RWPE2 (cell line): Measurements from ENCODE around the gene CCNT2.

Source experiments
- ATAC-seq: fragments of 200-7000 bp; cut with Tn5 transposase; 3 replicates; pipeline ENCODE4 v1.9.1; 2021; ENCODE audit warnings: low read depth
- DNase-seq: peaks from one replicate; pipeline ENCODE4 v3.0.0-alpha.2; 2020; ENCODE audit warnings: low spot score
- H3K27ac ChIP-seq: fragments of 450-650 bp; 2 replicates; pipeline ENCODE4 v1.5.1; 2017; ENCODE audit warnings: mild to moderate bottlenecking; ENCODE audit not compliant: poor library complexity, severe bottlenecking
- H3K27me3 ChIP-seq: fragments of 250-450 bp; sonication (Bioruptor Pico); 2 replicates; pipeline ENCODE4 v1.5.1; 2021; ENCODE audit warnings: mild to moderate bottlenecking, moderate library complexity; ENCODE audit not compliant: insufficient read depth, poor library complexity, severe bottlenecking
- H3K36me3 ChIP-seq: fragments of 250-450 bp; sonication (Bioruptor Pico); 2 replicates; pipeline ENCODE4 v1.5.1; 2020; ENCODE audit warnings: low read depth, mild to moderate bottlenecking, moderate library complexity
- H3K4me1 ChIP-seq: fragments of 250-450 bp; sonication (Bioruptor Pico); 2 replicates; pipeline ENCODE4 v1.5.1; 2021; ENCODE audit warnings: mild to moderate bottlenecking, moderate library complexity; ENCODE audit not compliant: insufficient read depth, poor library complexity, severe bottlenecking
- H3K4me3 ChIP-seq: fragments of 250-450 bp; sonication (Bioruptor Pico); 2 replicates; pipeline ENCODE4 v1.5.1; 2021; ENCODE audit warnings: mild to moderate bottlenecking, moderate library complexity; ENCODE audit not compliant: severe bottlenecking
- H3K9me3 ChIP-seq: fragments of 250-450 bp; sonication (Bioruptor Pico); 2 replicates; pipeline ENCODE4 v1.5.1; 2021; ENCODE audit warnings: mild to moderate bottlenecking, moderate library complexity; ENCODE audit not compliant: severe bottlenecking
- TF ChIP-seq, protein P1 (sequence below): fragments of 450-650 bp; IDR thresholded peaks from one replicate; pipeline ENCODE4 v1.5.1; 2017; ENCODE audit warnings: mild to moderate bottlenecking, moderate library complexity; ENCODE audit not compliant: poor library complexity, severe bottlenecking

The CCNT2 gene

DNA sequence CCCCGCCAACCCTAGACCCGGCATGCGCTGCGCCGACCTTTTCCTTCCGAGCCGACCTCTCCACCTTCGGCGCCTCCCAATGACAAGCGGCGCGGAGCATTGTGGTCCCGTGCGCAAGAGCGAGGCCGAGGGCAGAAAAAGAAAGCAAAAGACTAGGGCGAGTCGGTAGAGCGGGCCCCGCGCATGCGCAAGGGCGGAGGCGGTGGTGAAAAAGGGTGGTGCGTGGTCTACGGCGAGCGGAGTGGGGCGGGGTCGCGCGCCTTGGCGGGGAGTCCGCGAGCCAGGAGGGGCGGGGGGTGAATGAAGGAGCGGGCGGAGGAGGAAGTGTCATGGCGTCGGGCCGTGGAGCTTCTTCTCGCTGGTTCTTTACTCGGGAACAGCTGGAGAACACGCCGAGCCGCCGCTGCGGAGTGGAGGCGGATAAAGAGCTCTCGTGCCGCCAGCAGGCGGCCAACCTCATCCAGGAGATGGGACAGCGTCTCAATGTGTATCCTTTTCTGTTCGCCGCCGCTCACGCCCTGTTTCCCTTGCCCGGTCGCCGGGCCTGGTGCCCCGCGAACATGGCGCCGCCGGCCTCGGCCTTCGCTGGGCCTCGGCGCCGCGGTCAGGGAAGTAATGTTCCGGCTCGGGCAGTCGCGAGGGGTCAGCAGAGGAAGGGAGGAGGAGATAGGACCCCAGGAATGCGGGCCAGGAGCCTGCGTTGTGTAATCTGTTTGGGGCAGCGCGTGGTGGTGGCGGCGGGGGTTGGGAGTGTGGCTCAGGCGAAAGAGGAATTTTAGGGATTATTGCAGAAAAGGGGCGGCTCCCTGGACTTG, at the start of gene CCNT2:
CCNT2 (plus strand) TSS at position 297 of the 815 bp plus-strand sequence; CDS start at position 330, 33 bp downstream.
- peak; percentile 84 for ATAC-seq
- no peaks in the 10 kb centered on the region for H3K9me3 ChIP-seq
- H3K27ac ChIP-seq, result peak within 1 kb of the TSS; percentile 91
- peaks cover 16% of the 10 kb centered on the region for H3K4me1 ChIP-seq
- peak; percentile 98 for DNase-seq
- H3K4me3 ChIP-seq, result peak within 1 kb of the TSS; percentile 80
- TF ChIP-seq, protein P1, sequence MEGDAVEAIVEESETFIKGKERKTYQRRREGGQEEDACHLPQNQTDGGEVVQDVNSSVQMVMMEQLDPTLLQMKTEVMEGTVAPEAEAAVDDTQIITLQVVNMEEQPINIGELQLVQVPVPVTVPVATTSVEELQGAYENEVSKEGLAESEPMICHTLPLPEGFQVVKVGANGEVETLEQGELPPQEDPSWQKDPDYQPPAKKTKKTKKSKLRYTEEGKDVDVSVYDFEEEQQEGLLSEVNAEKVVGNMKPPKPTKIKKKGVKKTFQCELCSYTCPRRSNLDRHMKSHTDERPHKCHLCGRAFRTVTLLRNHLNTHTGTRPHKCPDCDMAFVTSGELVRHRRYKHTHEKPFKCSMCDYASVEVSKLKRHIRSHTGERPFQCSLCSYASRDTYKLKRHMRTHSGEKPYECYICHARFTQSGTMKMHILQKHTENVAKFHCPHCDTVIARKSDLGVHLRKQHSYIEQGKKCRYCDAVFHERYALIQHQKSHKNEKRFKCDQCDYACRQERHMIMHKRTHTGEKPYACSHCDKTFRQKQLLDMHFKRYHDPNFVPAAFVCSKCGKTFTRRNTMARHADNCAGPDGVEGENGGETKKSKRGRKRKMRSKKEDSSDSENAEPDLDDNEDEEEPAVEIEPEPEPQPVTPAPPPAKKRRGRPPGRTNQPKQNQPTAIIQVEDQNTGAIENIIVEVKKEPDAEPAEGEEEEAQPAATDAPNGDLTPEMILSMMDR, result no peak
- peaks cover 35% of the 10 kb centered on the region for H3K36me3 ChIP-seq
- no peaks in the 10 kb centered on the region for H3K27me3 ChIP-seq

DNA sequence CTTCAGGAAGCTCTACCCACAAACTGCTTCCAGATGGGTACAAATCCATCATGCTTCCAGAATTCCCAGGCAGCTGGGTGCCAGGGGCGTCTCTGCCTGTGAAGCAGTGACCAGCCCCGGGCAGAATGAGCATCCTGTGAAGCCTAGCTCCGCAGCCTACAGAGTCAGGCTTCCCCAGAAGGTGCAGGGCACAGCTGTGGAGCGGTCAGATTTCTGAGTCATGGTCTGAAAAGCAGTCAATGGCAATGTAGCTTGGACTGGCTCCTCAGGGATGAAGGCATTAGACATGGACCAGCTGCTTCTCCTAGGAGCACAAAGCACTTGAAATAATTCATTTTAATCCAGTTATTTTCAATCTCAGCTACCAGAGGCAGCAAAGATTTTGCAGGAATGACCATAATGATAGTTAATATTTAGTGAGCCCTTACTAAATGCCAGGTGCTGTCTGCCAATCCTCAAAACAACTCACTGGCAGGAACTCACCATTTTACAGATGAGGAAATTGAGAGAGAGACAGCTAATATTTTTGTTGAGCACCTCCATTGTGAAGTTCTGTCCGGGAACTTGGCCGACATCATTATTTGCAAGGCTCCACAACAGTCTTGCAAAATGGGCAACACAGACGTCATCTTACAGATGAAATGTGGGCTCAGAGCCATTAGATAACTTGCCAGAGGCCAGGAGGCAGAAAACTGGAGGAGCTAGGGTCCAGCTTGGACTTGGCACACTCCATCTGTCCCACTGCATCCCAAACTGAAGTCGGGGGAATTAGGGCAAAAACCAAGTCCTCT, 48.5 kb upstream of the CCNT2 start:
- Histone ChIP-seq H3K27me3 (no peaks in the 10 kb centered on the region), H3K36me3 (no peaks in the 10 kb centered on the region), H3K4me3 (no peak overlapping the region), H3K9me3 (no peaks in the 10 kb centered on the region), H3K4me1 (peaks cover 11% of the 10 kb centered on the region), H3K27ac (no peak overlapping the region)
- ATAC-seq (no peak), DNase-seq (no peak)
- TF ChIP-seq, protein P1, result no peak

DNA sequence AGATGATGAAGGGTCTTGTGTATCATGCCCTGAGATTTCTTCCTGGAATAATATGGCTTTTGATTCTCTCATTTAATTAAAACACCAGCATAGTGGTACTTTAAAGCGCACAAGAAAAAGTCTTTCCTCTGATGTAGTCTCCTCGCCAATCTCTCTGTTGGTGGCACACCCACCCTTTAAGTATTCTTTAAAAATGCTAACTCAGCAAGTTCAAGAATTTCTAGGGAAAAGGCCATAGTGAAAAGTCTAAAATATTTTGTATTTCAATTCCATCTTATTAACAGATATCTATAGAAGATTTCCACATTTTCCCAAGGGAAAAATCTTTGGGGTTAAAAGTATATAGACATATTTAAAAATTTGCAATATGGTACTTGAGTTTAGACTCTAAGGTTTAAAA, 45.5 kb upstream of the CCNT2 start:
- H3K27ac ChIP-seq, result no peak overlapping the region
- DNase-seq, result no peak
- H3K36me3 ChIP-seq, result no peaks in the 10 kb centered on the region
- H3K4me1 ChIP-seq, result no peaks in the 10 kb centered on the region
- TF ChIP-seq, protein P1, result no peak
- H3K27me3 ChIP-seq, result no peaks in the 10 kb centered on the region
- no peak overlapping the region for H3K4me3 ChIP-seq
- ATAC-seq, result no peak
- H3K9me3 ChIP-seq, result no peaks in the 10 kb centered on the region

DNA sequence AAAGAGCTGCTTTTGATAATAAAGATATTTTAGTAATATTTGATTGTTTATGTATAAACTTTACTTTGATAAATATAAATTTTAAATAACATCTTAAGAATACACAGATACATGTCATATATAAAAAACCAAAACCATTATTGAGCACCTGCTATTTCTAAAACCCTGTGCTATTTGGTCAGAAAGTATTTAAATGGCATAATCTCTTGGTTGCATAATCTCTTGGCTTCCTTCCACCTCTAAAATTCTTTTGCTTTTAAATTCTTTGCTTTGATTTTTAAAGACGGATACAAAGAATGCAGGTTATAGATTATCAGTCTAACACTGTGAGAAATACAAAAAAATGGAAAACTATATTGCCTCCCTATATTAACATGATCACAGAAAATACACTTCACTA, 43.3 kb upstream of the CCNT2 start:
- no peak for ATAC-seq
- TF ChIP-seq, protein P1, result no peak
- Histone ChIP-seq H3K27me3 (no peaks in the 10 kb centered on the region), H3K9me3 (no peaks in the 10 kb centered on the region), H3K4me3 (no peak overlapping the region), H3K27ac (no peak overlapping the region), H3K4me1 (no peaks in the 10 kb centered on the region), H3K36me3 (no peaks in the 10 kb centered on the region)
- DNase-seq, result no peak
